HG02938 (cell line): Measurements from ENCODE around the gene A2ML1.
"Not testable (repeated sequence)": the region's sequence is repeated elsewhere in the genome, so short reads cannot be mapped to it uniquely, and the experiment has no call there.

Experiments used
- ATAC-seq: cut with Tn5 transposase; IDR thresholded peaks from one replicate; pipeline ENCODE4 v1.9.1; 2021; ENCODE audit warnings: mild to moderate bottlenecking, moderate library complexity; ENCODE audit not compliant: unreplicated experiment

Gene A2ML1

DNA sequence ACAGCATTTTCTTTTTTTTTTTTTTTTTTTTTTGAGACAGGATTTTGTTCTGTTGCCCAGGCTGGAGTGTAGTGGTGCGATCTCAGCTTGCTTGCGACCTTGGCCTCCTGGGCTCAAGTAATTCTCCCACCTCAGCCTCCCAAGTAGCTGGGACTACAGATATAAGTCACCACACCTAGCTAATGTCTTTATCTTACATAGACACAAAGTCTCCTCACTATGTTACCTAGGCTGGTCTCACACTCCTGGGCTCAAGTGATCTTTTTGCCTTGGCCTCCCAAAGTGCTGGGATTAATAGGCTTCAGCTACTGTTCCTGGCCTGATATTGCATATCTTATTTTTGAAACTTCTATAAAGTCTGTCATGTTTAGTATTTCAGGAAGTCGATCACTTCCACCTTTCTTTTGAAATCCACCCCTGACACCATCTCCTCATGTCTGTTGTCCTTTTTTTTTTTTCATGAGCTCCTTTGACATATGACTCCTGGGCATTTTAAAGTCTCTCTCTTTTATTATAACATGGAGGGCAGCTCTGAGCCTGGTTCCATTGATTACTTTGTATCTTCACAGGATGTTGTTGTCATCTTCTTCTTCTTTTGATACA is 5.9 kb upstream of the A2ML1 start:
- no peak for ATAC-seq

GRCh38 chr12:8817856-8818255 is 4.6 kb upstream of the A2ML1 start:
- no peak for ATAC-seq

- ATAC-seq = no peak
Observed at GRCh38 chr12:8818526-8818925, 3.9 kb upstream of the A2ML1 start.

- ATAC-seq = no peak
Observed at GRCh38 chr12:8819666-8819980, 2.8 kb upstream of the A2ML1 start.

- ATAC-seq = not testable (repeated sequence)
Observed at GRCh38 chr12:8820676-8821407, 1.6 kb upstream of the A2ML1 start.

- no peak for ATAC-seq
Observed at GRCh38 chr12:8821591-8821990, 830 bp upstream of the A2ML1 start.

GRCh38 chr12:8823565-8824300 is 1.3 kb downstream of the A2ML1 start:
- no peak for ATAC-seq

GRCh38 chr12:8827551-8828256 is 5.3 kb downstream of the A2ML1 start:
- ATAC-seq = no peak

- ATAC-seq = no peak
Observed at GRCh38 chr12:8828257-8829124, 6.1 kb downstream of the A2ML1 start.

- no peak for ATAC-seq
Observed at GRCh38 chr12:8829125-8829518, 6.7 kb downstream of the A2ML1 start.

DNA sequence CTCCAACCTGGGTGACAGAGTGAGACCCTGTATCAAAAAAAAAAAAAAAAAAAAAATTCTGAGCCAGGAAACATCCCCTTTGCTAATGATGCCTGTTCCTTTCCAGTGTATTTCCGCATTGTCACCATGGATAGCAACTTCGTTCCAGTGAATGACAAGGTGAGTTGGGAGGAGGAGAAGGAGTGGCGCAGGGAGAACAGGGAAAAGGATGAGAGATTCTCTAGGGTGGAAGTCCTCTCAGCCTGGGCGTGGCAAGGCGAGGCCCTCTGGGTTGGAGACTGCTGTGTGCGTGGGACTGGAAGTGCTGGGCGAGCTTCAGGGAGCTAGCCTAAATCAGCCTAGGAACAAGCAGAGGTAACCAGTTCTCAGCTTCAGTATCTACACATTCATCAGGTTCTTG is 7.2 kb downstream of the A2ML1 start:
- ATAC-seq = no peak

DNA sequence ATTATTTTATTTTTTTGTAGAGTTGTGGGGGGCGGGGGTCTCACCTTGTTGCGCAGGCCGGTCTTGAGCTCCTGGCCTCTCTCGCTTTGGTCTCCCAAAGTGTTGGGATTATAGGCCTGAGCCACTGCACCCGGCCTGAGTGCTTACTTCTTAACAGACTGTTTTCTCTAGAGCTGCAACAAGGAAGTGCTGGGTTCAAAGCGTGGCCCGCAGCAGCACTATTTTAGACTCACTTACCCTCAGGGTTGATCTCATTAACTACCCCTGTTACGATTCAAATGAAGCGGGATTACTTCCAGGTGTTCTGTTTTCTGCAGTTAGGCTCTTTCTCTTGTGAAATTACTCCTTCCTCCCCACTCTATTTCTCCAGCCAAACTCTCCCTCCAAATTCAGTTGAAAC is 8.7 kb downstream of the A2ML1 start:
- ATAC-seq = no peak

- ATAC-seq = no peak
Observed at GRCh38 chr12:8832500-8832899, 10.1 kb downstream of the A2ML1 start.

DNA sequence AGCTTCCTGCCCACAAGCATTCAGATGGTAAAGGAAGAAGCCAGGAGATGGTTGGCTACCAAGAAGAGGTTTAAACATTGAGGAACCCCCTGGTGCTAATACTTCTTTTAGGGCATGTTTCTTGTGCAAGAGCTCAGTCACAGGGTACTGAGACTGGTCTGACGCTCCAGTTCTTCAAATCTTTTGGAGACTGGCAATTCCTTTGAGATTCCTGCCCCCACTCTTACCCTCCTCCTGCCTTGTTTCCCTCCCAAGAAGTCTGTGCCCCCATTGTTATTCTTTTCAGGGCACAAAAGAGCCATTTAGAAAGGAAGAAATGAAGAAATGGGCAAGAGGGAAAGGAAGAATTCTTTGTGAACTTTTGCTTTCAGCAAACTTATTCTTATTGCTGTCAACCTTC is 11.8 kb downstream of the A2ML1 start:
- no peak for ATAC-seq

- no peak for ATAC-seq
Observed at GRCh38 chr12:8837291-8837690, 14.9 kb downstream of the A2ML1 start.

DNA sequence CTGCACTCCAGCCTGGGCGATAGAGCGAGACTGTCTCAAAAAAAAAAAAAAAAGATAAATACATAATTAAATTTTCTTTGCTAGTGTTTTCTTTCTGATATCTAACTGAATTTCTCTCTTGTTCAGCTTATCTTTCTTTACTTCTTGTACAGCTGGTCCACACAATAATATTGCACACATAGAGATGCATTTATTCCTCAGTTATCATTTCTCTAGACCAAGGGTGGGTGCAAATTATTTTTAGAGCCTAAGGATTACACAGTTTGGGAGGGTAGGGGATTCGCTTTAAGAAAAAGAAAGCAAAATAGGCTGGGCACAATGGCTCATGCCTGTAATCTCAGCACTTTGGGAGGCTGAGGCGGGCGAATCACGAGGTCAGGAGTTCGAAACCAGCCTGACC is 17.9 kb downstream of the A2ML1 start:
- no peak for ATAC-seq

DNA sequence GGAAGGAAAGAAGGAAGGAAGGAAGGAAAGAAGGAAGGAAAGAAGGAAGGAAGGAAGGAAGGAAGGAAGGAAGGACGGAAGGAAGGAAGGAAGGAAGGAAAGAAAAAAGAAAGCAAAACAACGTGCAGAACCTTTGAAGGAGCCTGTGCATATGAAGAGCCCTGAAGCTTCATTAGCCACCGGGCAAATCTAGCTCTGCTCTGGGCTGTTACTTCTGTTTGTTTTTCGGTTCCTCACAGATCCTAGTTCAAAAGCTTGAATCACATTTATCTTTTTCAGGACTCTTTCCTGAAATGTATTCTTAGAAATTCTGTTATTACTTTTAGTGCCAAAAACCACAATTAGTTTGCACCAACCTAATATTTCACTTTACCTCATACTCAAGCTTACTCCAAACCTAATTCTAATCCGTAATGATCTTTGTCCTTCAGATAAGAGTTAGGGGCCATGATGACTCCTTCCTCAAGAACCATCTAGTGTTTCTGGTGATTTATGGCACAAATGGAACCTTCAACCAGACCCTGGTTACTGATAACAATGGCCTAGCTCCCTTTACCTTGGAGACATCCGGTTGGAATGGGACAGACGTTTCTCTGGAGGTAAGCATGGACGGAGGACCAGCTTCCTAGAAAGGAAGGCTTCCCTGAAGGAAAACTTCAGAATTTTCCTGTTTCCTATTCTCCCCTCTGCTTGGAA is 18.7 kb downstream of the A2ML1 start:
- ATAC-seq = no peak

- ATAC-seq = no peak
Observed at GRCh38 chr12:8841778-8842177, 19.4 kb downstream of the A2ML1 start.

GRCh38 chr12:8844665-8845064 is 22.2 kb downstream of the A2ML1 start:
- ATAC-seq = no peak

- no peak for ATAC-seq
Observed at GRCh38 chr12:8846305-8846704, 23.9 kb downstream of the A2ML1 start.
